GM19328 (cell line): ENCODE data around the gene FBXW7.

ENCODE experiments used
- ATAC-seq: cut with Tn5 transposase; IDR thresholded peaks from one replicate; pipeline ENCODE4 v1.9.1; 2021; ENCODE audit warnings: mild to moderate bottlenecking, moderate library complexity; ENCODE audit not compliant: unreplicated experiment

The FBXW7 gene

DNA sequence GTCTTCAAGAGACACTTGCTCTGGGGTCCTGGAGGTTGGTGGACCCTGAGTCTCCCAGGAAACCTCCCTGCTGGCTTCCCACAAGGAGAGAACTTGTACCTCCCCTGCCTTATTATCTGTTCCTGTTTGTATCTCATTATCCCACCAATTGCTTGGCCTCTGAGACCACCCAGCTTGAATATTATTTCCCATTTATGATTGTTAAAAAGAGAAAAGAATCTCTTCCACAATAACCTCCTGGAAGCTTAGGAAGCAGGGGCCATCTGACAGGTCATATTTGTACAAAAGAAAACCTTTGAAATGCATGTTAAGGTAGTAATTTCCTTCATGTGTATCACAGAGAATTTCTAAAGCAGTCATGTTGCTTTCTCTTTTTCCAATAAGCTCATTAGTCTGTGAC lies 239.5 kb downstream of the FBXW7 start:
- no peak for ATAC-seq

DNA sequence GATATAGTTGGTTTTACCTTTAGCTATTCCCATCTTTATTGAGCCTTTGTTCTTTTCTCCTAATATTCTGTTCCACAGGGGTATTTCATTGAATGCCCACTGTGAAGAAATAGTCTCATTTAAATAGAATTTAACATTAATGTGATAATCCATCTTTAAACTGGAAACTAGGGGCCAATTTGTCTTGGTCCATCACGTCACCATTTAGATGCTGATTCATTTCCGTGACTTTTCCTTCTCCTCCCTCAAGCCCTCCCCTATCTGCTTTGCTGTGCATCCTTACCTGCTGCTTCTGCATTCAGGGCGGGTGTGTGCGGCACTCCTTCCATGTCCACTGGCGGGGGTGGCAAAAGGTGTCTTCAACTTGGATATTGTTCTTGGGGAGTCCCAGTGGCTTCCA lies 241.1 kb downstream of the FBXW7 start:
- no peak for ATAC-seq

GRCh38 chr4:152294331-152294730 lies 241.6 kb downstream of the FBXW7 start:
- no peak for ATAC-seq

GRCh38 chr4:152293527-152293926 lies 242.4 kb downstream of the FBXW7 start:
- no peak for ATAC-seq

GRCh38 chr4:152290366-152290921 lies 245.4 kb downstream of the FBXW7 start:
- no peak for ATAC-seq

DNA sequence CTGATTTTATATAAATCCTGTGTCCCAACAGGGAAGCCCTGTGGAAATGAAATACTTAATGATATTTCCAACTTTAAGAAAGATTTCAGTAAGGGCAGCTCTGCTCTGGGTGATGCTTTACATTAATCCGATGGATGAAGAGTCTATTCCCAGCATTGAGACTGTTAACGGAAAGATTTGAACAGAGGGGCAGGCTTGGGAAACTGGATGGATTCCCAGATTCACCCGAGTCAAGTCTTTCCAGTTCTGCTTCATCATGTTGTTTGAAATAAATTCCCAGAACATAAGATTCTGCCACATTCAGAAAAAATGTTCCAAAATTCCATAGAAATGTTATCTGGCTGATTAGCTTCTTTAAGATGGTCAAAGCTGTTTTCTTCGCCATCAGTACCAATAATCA lies 246.0 kb downstream of the FBXW7 start:
- no peak for ATAC-seq

- no peak for ATAC-seq
Measured at GRCh38 chr4:152289541-152289940, 246.4 kb downstream of the FBXW7 start.

- ATAC-seq: no peak
Measured at GRCh38 chr4:152283801-152284470, 252.0 kb downstream of the FBXW7 start.

DNA sequence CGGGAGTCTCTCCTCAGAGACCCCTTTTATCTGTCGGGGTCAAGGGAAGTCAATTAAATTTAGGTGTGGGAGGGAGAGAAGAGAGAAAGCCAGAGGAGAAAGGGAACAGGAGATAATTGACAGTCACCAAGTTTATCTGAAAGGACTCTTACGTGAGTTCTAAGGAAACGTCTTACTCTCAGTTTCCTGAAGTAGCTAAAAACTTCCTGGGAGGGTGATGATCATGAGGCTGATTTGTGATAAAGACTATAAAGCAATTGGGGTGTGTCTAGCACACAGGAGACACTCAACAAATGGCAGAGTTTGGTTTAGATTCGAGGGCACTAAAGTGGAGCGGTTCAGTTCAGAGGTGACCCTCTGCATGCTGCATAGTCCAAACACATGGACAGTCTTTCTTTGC lies 254.1 kb downstream of the FBXW7 start:
- no peak for ATAC-seq

DNA sequence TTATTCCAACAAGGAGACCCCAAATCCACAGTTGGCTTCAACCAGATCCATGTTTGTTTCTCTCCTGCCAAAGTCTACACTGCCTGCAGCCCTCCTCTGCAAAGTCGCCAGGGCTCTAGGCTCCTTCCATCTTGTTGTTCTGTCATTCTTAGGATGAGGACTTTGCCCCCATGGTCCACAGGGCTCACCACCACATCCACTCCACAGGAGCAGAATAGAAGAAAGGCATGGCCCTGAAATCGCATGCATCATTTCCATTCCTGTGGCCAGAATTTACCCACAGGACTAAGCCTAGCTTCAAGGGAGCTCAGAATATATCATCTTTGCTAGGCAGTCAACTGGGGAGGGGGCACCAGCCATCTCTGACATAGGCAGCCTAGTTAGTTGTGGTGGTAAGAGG lies 254.7 kb downstream of the FBXW7 start:
- ATAC-seq: no peak

DNA sequence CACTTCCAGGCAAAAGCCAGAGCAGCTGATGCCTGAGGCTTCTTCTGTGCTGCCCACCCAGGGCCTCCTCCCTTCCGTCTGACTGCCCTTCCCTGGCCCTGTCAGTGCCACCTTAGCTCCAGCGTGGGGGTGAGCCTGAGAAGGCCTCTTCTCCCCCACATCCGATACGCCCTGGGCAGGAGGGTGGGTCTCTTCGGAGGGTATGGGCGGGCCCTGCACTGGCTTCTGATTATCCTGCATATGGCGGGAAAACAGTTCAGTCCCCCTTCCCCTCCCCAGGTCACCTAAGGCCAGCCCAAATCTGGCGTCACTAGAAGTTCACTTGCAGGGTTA lies 256.7 kb downstream of the FBXW7 start:
- no peak for ATAC-seq

- ATAC-seq: no peak
Measured at GRCh38 chr4:152278505-152279233, 257.2 kb downstream of the FBXW7 start.

GRCh38 chr4:152278172-152278504 lies 257.8 kb downstream of the FBXW7 start:
- ATAC-seq: no peak

GRCh38 chr4:152277333-152277732 lies 258.6 kb downstream of the FBXW7 start:
- ATAC-seq: no peak

DNA sequence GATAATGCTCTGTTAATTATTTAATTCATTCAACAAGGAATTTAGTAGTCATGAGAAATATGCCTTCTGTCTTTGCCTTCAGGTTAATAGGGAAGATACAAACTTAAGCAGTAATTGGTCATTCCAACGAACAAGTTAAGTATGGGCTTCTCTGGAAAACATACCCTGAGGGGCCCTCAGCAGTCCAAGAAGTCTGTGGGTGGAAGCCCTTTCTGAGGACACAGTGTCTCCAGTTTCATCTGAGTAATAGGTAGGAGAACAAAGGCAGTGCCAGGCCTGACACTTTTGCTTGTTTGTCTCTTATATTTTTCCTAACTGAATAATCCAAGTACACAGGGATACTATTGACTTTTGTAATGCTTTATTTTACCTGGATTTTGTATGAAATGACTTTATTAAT lies 262.5 kb downstream of the FBXW7 start:
- ATAC-seq: no peak
